Esophagus (tissue), 2 donors: ENCODE measurements around the gene SPATA21. TPM values are rescaled to one million over a fixed set of nuclear protein-coding genes. Genes with fewer than 3 reads are reported as not detected.

Experiments used
- H3K27ac ChIP-seq, 2 donors: one replicate each; pipeline ENCODE4 v1.5.1; 2013; ENCODE audit warnings: low read depth in 2 of 2, mild to moderate bottlenecking in 2 of 2, inconsistent platforms in 1 of 2, low read length in 1 of 2, moderate library complexity in 1 of 2
- H3K27me3 ChIP-seq, 2 donors: one replicate each; pipeline ENCODE4 v1.6.1; 2013; ENCODE audit warnings: low read length in 2 of 2, control low read depth in 1 of 2, mild to moderate bottlenecking in 1 of 2; ENCODE audit not compliant: insufficient read depth in 2 of 2, control insufficient read depth in 1 of 2
- H3K36me3 ChIP-seq, 2 donors: one replicate each; pipeline ENCODE4 v1.6.1; 2013; ENCODE audit warnings: low read length in 1 of 2; ENCODE audit not compliant: control insufficient read depth in 2 of 2, insufficient read depth in 2 of 2
- H3K4me1 ChIP-seq, 2 donors: one replicate each; pipeline ENCODE4 v1.6.1; 2013; ENCODE audit warnings: low read length in 1 of 2; ENCODE audit not compliant: control insufficient read depth in 2 of 2, insufficient read depth in 2 of 2
- H3K4me3 ChIP-seq, 2 donors: one replicate each; pipeline ENCODE4 v1.5.1; 2013; ENCODE audit warnings: low read length in 2 of 2, mild to moderate bottlenecking in 2 of 2, low read depth in 1 of 2, moderate library complexity in 1 of 2
- H3K9me3 ChIP-seq, 2 donors: one replicate each; pipeline ENCODE4 v1.6.1; 2013; ENCODE audit warnings: mild to moderate bottlenecking in 2 of 2, low read depth in 1 of 2, low read length in 1 of 2, moderate library complexity in 1 of 2; ENCODE audit not compliant: control insufficient read depth in 2 of 2, insufficient read depth in 1 of 2
- WGBS, 2 donors: extraction: QIAGEN DNeasy Blood & Tissue Kit; methylation state at CpG; one replicate each; pipeline ENCODE4 v1.1.7; 2013; 5-methylcytosine and 5-hydroxymethylcytosine counted together
- polyA plus RNA-seq, 2 donors: library from polyadenylated mRNA; stranded (reverse); fragments of 200-250 nt; gene quantifications; one replicate each; pipeline ENCODE4 v1.2.3, GENCODE V29; 2013
- donor health status: healthy with polysubstance abuse.
- donor health status: Bipolar disorder and iron deficiency.

SPATA21 gene
- polyA plus RNA-seq, 2 donors, result 0.08 to 0.13 TPM

- no peaks in the 10 kb centered on the region for H3K4me1 ChIP-seq
- H3K36me3 ChIP-seq, result no peaks in the 10 kb centered on the region
- no peak overlapping the region for H3K4me3 ChIP-seq
- no peak overlapping the region for H3K27ac ChIP-seq
- no peaks in the 10 kb centered on the region for H3K27me3 ChIP-seq
- H3K9me3 ChIP-seq, result no peaks in the 10 kb centered on the region
- 77 to 86% methylated on average over 3 of the region's 3 CpGs for WGBS, 2 donors
These were observed 6.6 kb downstream of the SPATA21 start for GRCh38 chr1:16430606-16431005.

- Histone ChIP-seq H3K27ac (no peak overlapping the region), H3K27me3 (no peaks in the 10 kb centered on the region), H3K4me1 (peaks cover 0 to 2% of the 10 kb centered on the region in 2 donors), H3K36me3 (no peaks in the 10 kb centered on the region), H3K9me3 (no peaks in the 10 kb centered on the region), H3K4me3 (no peak overlapping the region)
- 88 to 91% methylated on average over 10 of the region's 10 CpGs for WGBS, 2 donors
These were observed 11.8 kb downstream of the SPATA21 start for GRCh38 chr1:16425125-16426025.

GRCh38 chr1:16422041-16422440 lies 15.2 kb downstream of the SPATA21 start:
- H3K27me3 ChIP-seq, result no peaks in the 10 kb centered on the region
- H3K27ac ChIP-seq, result no peak overlapping the region
- H3K4me3 ChIP-seq, result no peak overlapping the region
- no peaks in the 10 kb centered on the region for H3K9me3 ChIP-seq
- WGBS, 2 donors, result 82 to 95% methylated on average over 7 of the region's 7 CpGs
- H3K36me3 ChIP-seq, result no peaks in the 10 kb centered on the region
- H3K4me1 ChIP-seq, result peaks cover 0 to 2% of the 10 kb centered on the region in 2 donors

DNA sequence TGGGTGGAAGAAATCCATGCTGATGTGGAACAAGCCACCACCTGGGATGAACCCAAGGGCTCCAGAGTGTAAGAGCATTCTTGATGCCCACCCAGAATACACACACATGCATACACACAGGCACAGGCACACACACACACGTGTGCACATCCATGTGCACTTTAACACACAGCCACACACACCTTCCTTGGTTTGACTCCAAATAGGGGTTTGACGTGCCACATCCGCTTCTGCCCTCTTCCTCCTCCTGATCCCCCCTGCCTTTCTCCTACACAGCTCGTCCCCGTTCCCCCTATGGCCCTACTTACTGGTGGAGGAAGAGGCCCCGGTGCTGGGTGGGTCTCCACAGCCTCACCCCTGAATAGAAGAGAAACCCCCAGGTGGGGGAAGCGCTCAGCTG lies 16.0 kb downstream of the SPATA21 start:
- Histone ChIP-seq H3K4me1 (peaks cover 0 to 2% of the 10 kb centered on the region in 2 donors), H3K27me3 (no peaks in the 10 kb centered on the region), H3K4me3 (no peak overlapping the region), H3K9me3 (no peaks in the 10 kb centered on the region), H3K27ac (no peak overlapping the region), H3K36me3 (no peaks in the 10 kb centered on the region)
- 73 to 76% methylated on average over 7 of the region's 7 CpGs for WGBS, 2 donors

- Histone ChIP-seq H3K4me1 (peaks cover 0 to 2% of the 10 kb centered on the region in 2 donors), H3K27ac (no peak overlapping the region), H3K27me3 (no peaks in the 10 kb centered on the region), H3K36me3 (no peaks in the 10 kb centered on the region), H3K4me3 (no peak overlapping the region), H3K9me3 (no peaks in the 10 kb centered on the region)
- WGBS, 2 donors, result 56 to 59% methylated on average over 9 of the region's 9 CpGs
These were observed 16.7 kb downstream of the SPATA21 start for GRCh38 chr1:16420424-16421118.

DNA sequence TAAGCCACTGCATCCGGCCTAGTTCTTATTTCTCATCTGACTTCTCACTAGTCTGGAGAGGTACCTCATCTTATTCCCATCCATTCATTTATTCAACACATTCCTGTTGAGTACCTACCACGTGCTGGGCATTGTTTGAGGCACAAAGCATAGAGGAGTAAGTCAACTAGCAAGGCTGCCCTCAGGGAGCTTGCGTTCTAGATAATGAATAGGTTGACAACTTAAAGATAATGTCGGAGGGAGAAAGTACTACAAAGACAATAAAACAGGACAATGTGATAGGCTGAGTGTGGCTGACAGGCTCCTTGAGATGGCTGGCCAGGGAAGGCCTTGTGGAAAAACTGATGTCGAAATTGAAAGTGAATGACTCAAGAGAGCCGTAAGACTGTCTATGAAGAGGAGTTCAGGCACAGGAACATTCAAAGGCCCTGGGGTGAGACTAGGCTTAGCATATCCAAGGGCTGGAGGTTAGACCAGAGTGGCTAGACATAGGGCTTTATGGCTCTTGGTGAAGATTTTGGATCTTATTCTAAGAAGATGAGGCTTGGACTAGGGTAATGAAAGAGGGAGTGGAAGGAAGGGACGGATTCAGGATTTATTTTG lies 18.3 kb downstream of the SPATA21 start:
- Histone ChIP-seq H3K4me1 (peaks cover 0 to 2% of the 10 kb centered on the region in 2 donors), H3K27ac (no peak overlapping the region), H3K27me3 (no peaks in the 10 kb centered on the region), H3K9me3 (no peaks in the 10 kb centered on the region), H3K4me3 (no peak overlapping the region), H3K36me3 (no peaks in the 10 kb centered on the region)
- 84 to 89% methylated on average over 7 of the region's 7 CpGs for WGBS, 2 donors

- no peaks in the 10 kb centered on the region for H3K9me3 ChIP-seq
- no peak overlapping the region for H3K4me3 ChIP-seq
- no peaks in the 10 kb centered on the region for H3K4me1 ChIP-seq
- WGBS, 2 donors, result 80 to 84% methylated on average over 3 of the region's 3 CpGs
- H3K27ac ChIP-seq, result no peak overlapping the region
- no peaks in the 10 kb centered on the region for H3K36me3 ChIP-seq
- no peaks in the 10 kb centered on the region for H3K27me3 ChIP-seq
These were observed 24.0 kb downstream of the SPATA21 start for GRCh38 chr1:16413191-16413590.

DNA sequence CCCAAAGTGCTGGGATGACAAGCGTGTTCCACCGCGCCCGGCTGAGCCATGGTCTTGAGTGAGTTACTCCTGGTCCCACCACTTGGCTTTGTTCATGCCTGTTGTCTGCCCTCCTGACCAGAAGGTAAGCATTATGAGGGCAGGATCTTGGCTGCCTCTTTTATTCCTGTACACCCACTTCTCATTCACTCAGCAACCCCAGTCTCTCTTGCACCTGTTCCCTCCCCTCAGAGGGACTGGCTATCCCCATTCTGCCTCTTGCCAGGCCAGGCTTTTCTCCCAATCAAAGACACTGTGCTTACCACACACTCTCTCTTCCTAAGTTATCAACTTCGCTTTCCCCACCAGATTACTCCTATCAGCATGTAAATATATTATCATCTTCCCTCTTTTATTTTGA lies 26.4 kb downstream of the SPATA21 start:
- Histone ChIP-seq H3K27ac (no peak overlapping the region), H3K4me1 (peaks cover 0 to 4% of the 10 kb centered on the region in 2 donors), H3K27me3 (no peaks in the 10 kb centered on the region), H3K9me3 (no peaks in the 10 kb centered on the region), H3K4me3 (no peak overlapping the region), H3K36me3 (no peaks in the 10 kb centered on the region)
- 97 to 98% methylated on average over 5 of the region's 5 CpGs for WGBS, 2 donors

GRCh38 chr1:16409536-16410152 lies 27.6 kb downstream of the SPATA21 start:
- WGBS, 2 donors, result 84 to 88% methylated on average over 21 to 25 of the region's 25 CpGs
- no peak overlapping the region for H3K4me3 ChIP-seq
- H3K27me3 ChIP-seq, result no peaks in the 10 kb centered on the region

More at GRCh38 chr1:16409536-16410152, 27.6 kb downstream of the SPATA21 start:
- H3K36me3 ChIP-seq, result no peaks in the 10 kb centered on the region
- H3K9me3 ChIP-seq, result no peaks in the 10 kb centered on the region
- H3K4me1 ChIP-seq, result peaks cover 0 to 4% of the 10 kb centered on the region in 2 donors
- H3K27ac ChIP-seq, result no peak overlapping the region
